ENCODE measurements around the gene WNT5A. TPM values are rescaled to one million over a fixed set of nuclear protein-coding genes. Genes with fewer than 3 reads are reported as not detected.
"Not testable (repeated sequence)": the region's sequence is repeated elsewhere in the genome, so short reads cannot be mapped to it uniquely, and the experiment has no call there.

The WNT5A gene
- total RNA-seq, 1 donor from 2014 or later, result 7.3 TPM

DNA sequence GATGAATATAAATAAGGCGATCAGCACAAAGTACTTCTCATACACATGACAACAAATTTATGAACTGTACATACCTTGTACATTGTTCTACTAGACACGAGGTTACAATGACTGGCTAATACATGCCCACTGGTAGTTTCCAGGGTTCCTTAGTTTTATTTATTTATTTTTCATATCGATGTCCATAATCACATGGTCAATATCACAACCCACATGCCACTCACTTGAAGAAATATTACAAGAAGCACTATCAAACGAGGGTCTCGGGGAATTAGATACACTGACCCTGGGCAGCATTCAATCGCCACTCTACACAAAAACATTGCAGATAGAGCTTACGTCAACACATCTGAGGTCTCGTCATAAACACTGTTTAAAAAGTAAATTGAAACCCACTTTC, 21.2 kb upstream of the WNT5A start:
- no peak for FAIRE-seq
- DNase-seq (ENCODE audit: low spot score in 2 of 2), result no peak

DNA sequence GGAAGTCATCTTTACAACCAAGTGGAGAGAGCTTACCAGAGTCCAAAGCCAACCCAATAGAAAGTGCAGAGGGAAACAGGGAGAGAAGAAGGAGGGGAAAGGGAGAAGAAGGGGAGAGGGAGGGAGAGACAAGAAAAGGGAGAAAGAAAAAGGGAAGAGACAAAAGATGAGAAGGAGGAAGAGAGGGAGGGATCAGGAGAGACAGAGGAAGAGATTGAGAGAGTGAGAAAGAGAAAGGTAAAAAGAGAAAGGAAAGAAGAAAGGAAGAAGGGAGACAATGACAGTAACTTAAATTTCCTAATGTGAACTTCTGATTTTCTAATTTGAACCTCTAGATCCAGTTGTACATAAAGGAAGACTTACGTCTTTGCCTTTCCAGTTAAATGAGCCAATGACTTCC, 20.7 kb upstream of the WNT5A start:
- FAIRE-seq (no peak), DNase-seq (ENCODE audit: low spot score in 2 of 2) (no peak)

DNA sequence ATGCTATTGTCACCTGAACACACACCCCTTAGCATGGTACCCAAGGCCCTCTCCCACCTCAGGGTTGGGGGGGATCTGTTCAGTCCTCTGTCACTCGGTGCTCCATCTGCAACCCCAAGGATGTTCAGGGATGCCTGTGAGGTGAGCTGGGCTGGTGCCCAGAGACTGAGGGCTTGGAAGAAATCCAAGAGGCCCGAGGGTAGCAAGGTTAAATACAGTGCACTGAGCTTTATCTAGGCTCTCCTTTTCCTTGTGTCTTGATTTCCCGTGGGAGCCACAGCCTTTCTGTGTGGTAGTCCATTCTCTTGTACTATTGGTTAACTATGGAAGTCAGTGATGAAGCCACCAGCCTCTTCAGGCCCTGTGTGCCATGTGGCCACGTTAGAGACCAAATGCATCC, 18.7 kb upstream of the WNT5A start:
- FAIRE-seq (no peak), DNase-seq (ENCODE audit: low spot score in 2 of 2) (no peak)

DNA sequence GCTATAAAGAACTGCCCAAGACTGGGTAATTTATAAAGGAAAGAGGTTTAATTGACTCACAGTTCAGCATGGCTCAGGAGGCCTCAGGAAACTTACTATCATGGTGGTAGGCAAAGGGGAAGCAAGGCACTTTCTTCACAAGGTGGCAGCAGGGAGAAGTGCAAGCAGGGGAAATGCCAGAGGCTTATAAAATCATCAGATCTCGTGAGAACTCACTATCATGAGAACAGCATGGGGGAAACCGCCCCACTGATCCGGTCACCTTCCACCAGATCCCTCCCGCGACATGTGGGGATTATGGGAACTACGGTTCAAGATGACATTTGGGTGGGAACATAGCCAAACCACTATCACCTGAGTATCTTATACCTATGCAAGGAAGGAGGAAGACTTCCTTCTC, 18.0 kb upstream of the WNT5A start:
- not testable (repeated sequence) for FAIRE-seq; DNase-seq (ENCODE audit: low spot score in 2 of 2)

DNA sequence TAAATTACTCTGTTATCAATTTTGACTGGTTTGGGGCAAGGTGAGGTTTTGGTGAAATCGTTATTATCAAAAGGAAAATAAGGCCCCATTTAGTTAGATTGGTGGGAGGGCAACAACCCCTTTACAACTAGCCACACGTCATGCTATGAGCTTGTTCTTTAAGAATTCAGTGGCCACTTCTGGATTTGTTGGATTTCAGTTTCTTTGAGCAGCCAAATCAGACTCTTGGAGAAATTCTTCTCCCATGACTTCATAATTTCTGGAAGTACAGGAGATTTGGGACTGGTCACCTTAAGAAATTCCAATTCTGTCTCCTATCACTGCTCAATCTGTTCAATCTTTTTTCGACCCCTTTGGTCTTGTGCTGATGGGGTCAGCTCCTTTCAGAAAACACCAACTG, 14.8 kb upstream of the WNT5A start:
- no peak for FAIRE-seq
- no peak for DNase-seq (ENCODE audit: low spot score in 2 of 2)

DNA sequence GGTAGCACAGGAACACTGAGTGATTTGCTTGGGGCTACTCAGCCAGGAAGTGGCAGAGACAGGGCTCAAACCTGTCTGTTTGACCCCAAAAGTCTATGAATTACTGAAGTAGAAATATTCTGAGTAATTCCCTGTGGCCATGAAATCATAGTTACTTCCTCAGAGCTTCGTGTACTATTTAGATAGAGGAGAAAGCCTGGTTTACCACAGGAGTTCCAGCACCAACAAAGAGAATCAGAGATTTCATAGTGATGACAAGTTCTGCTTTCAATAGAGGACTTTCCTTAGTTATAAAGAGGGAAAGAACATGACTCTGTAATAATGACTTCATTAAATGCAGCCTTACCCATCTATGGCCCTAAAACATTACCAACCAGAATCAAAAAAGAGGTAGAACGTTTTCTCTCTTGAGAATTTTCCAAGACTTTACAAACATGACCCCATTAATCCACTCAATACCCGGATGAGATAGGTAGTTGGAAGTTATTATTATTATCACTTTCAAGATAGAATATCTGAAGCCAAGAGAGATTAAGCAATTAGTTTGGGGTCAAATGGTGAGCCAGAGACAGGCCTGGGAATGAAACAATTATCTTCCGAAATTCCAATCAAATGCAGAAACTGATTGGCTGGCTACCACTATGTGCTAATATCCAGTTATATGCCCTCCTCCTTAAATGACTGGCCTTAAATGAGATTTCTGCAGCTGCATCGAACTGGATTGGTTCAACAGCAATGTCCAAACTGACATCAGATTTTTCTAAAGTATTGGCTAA, 13.6 kb upstream of the WNT5A start:
- FAIRE-seq (no peak), DNase-seq (ENCODE audit: low spot score in 2 of 2) (no peak)

DNA sequence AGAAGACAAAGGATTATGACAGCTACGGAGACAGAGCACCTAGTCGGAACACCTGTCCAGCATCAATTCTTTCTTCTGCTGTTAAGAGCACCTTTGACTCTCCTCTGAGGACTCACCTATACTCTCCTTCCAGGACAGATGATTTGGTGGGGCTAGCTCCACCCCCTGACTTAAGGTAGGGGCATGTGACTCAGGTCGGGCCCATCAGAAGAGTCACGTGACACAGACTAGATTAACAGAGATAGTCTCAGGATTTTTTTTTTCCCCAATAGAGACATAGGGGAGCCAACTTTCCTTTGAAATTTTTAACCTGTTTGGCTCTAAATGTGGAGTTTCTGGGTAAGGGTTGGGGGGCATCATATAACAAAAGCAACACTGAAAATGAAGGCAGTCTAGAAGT, 11.4 kb upstream of the WNT5A start:
- DNase-seq (ENCODE audit: low spot score in 2 of 2) (no peak), FAIRE-seq (no peak)

DNA sequence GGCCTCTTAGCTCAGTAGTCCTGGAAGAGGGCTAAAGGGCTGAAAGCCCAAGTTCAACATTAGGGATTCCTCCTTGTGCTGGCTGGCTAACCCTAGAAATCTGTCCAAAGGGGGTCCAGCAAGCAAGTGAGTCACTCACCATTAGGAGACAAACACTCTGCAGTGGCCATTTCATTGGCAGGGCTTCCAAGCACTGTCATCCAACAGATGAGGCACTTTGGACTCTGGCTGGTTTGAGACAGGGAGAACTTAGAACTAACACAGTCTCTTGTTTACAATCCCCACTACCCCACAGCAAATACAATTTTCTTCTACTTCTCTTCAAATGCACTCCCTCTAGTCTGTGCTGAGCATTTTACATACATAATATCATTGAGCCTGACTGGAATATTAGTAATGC, 10.1 kb upstream of the WNT5A start:
- DNase-seq (ENCODE audit: low spot score in 2 of 2), result no peak
- FAIRE-seq, result no peak

DNA sequence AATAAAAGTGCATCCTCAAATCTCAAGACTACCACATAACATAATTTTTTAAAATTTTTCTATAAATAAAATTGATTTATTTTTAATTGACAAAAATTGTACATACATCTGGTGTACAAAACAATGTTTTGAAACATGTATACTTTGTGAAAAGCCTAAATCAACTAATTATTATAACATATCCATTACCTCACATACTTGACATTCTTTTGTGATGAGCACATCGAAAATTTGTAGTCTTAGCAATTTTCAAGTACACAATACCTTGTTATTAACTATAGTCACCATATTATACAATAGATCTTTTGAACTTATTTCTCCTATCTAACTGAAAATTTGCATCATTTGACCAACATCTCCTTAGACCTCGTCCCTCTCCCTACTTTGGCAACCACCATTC, 7.9 kb upstream of the WNT5A start:
- DNase-seq (ENCODE audit: low spot score in 2 of 2) (no peak), FAIRE-seq (no peak)

DNA sequence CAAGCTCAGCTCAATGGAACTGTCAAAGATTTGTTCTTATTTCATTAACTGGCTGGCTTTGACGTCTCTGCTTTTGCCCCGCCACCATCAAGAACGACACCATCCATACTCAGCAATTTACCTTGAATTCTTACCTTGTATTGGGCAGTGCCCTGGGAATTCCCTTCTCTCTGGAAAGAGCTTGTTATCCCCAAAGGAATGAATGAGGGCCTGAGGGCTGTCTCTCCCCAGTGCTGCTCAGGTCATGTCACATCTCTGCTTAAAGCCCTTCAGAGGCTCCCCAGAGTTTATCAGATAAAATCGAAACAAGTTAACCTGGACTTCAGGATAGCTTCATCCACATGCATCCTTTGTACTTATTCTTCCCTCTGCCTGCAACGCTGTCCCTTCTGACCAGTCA, 5.9 kb upstream of the WNT5A start:
- no peak for FAIRE-seq
- DNase-seq (ENCODE audit: low spot score in 2 of 2), result no peak

DNA sequence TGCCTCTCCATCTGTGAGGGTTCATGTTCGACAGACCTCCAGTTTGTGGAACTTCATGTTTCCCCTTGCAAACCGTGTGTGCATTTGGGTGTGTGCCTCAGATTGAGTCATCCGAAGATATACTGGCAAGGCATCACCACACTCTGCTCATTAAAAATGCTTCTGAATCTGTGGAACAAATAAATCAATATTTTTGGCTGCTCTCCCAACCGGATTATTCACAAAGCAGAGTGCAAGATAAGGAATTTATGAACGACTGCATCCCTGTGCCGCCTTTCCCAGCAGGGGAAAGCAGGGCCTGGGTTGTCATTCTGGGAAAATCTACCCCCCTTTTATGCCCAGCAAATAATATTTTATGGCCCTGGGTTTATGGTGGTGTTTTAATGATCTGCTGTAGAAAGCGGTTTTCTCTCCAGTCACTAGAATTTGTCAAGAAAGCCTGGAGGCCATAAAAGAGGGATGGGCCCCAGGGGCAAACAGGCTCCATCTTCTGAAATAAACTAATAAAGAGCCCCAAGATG, 4.2 kb upstream of the WNT5A start:
- no peak for DNase-seq (ENCODE audit: low spot score in 2 of 2)
- FAIRE-seq, result no peak

DNA sequence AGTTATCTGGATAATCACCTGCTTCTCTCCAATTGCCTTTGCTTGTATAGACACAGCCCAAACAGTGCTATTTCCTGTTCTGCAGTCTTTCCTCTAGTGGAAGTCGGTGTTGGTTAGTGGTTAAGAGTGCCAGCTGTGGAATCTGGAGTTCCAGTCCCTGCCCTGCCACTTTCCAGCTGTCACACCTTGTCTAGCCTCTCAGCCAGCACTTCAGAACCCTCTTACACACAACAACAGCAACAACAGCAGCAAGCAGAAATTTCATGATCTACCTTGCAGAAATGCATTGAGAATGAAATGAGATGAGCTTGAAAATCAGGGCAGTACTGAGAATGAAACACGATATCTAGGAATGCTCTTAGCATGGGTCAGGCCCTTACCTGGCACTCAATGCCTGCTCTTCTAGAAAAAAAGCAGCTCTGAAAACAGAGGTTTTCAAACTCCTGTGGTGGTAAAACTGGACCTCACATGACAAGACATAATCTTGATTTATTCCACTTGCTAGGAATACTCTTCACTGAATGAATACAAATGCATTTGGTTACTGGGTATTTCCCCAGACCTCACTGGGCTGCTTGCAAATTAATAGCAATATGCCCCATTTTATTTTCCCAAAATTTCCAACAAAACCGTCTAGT, 3.3 kb upstream of the WNT5A start:
- FAIRE-seq (no peak), DNase-seq (ENCODE audit: low spot score in 2 of 2) (no peak)

DNA sequence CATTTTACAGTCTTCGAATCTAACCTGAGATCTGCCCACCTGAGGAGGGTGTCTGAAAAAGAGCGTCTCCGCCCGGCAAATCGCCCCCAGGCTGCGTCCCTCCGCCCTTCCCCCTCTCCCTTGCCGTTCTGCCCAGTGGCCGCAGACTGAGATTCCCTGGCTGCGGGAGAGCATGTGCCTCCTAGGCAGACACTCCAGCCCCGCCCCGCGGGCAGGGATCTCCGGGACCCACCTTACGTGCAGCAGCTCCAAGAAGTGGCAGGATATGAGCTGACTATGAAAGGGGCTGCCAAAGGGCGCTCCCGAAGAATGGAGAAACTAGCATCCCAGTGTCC, 2.7 kb upstream of the WNT5A start:
- DNase-seq (ENCODE audit: low spot score in 2 of 2) (no peak), FAIRE-seq (no peak)

DNA sequence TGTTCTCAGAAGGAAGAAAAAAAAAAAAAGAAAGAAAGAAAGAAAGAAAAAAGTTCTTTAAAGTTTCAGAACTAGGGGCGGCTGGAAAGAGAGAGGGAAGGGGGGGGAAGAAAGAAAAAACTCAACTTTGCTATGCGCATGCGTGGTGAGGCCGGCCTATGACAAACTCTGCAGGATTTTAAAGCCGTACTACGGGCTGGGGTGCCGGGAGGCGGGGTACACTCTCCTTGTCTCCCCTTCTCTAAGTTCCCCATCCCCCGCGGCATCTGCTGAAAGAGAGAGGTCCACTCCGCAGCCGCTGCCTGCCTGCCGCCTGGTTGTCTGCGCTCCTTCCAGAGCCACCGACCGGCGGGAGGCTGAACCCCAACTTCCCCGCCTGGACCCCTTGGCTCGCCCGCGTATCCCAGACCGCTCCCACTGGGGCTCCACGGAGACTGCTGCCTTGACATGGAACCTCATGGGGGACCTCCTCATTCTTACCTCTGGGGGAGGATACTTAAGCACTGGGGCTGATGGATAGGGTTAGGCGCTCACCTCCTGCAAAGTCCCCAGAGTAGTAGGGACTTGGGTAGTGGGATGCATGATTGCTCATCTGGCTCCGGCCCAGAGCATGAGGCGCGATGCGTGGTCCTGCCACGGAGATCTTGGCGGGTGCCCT, 1.4 kb upstream of the WNT5A start:
- FAIRE-seq (no peak), DNase-seq (ENCODE audit: low spot score in 2 of 2) (peak; percentile 69 to 72)

DNA sequence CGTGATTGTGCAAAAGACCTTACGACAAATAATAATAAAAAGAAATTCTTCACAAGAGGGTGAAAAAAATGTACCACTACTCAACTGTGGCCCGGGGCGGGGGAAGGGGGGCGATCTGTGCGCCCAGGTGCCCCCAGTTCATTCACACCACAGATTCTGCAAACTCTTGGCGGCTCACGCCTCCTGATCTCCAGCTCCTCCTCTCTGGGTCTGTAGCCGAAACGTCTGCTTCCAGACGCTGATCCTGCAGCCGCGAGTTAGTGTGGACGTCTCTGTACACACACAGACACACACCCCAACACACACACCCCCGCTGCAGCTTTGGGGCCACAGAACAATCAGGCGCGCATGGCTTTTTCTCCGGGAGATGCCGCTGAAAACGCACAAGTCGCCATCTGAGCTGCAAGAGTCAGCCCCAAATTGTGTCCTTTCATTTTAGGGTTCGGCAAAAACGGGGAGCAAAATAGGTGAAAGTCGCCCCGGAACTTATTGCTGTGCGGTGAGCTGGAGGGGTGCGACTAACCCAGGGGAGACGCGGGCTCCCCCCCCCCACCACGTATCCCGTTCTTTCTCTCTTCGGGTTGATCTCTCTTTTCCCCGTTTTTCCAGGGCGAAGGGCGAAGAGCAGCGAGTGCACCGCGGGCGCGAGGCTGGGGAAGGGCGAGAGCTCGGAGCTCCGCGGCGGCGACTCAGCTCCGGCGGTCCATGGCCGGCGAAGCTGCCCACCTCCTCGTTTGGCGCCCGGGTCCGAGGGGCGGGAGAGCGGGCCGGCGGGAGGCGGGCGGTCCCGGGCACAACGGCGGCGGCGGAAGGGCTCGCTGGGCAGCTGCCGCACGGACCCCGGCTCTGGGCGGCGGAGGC, 505 bp upstream of the WNT5A start:
- DNase-seq (ENCODE audit: low spot score in 2 of 2), result peak in 1 of 2 donors; percentile 24
- no peak for FAIRE-seq

DNA sequence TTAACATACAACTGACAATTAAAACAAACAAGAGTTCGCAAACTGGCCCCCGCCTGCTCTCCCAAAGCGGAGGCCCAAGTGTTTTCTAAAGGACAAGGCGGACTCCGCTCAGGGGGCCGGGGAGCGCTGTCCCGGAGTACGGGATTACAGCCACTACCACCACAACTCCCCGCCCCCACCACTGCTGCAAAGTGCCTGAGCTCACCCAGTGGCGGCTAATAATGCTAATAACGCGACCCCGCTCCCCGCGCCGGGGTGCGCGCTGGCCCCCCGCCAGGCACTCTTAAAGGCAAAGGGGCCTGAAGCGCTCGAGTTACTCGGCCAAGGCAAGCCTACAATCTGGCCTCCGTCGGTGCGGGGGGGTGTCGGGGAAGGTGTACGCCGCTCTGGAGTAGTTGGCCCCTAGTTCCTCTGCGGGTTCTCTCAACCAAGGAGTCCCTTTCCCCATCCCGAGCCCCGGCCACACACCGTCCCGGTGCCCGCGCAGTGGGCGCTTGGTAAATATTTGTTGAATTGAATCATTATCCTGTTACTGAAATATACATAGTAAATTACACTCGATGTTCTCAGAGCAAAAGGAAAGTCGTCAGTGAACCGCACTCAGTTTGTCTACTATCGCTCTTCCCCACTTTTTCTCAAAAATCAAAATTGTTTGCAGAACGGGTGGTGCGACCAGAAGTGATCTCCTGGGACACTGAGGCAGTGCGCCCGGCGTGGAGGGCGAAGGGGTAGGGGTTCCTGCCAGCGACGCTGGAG, 827 bp downstream of the WNT5A start:
- no peak for FAIRE-seq

DNA sequence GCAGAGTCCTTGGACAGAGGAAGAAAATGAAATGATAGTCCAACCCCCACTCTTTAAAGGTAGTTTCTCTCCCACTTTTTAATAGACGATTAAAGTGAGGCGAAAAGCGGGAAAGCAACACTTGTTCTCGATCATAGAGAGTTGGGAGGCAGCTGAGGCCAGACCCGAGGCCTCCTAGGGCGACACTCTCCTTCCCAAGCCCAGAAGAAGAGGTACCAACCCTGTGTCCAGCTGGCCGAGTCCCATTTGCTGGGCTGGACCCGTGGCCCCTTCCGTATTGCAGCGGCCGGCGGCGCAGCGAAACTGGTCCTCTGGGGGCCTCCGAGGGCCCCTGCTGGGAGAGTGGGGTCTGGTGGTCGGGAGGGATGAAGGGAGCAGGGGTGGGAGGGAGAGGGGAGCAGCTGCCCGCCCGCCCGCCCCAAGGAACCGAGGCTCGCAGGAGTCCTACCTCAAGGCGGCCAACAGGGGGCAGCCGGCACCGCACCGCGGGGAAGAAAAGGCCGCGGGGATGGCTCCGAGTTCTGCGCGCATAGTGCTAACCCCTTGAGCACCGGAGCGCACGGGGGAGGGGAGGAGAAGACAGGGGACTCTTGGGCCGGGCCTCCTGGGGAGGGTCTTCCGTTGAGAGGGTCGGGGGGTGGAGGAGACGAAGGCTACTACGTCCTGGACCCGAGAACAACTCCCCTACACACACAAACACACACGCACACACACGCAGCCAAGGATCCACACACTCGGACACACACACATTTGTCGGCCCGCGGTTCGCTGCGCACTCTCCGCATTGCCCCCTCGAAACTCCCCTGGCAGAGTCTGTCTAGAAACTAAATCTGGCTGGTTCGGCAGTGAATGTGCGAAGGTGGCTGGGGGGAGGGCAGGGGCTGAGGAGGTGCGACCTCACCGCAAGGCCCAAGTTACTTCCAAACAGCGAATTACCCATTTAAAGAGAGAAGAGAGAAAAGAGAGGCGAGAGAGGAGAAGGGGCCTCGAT, 2.0 kb downstream of the WNT5A start:
- FAIRE-seq (no peak), DNase-seq (ENCODE audit: low spot score in 2 of 2) (peak; percentile 83 to 86)

More for the DNA sequence above, 827 bp downstream of the WNT5A start:
- peak; percentile 26 to 58 for DNase-seq (ENCODE audit: low spot score in 2 of 2)

DNA sequence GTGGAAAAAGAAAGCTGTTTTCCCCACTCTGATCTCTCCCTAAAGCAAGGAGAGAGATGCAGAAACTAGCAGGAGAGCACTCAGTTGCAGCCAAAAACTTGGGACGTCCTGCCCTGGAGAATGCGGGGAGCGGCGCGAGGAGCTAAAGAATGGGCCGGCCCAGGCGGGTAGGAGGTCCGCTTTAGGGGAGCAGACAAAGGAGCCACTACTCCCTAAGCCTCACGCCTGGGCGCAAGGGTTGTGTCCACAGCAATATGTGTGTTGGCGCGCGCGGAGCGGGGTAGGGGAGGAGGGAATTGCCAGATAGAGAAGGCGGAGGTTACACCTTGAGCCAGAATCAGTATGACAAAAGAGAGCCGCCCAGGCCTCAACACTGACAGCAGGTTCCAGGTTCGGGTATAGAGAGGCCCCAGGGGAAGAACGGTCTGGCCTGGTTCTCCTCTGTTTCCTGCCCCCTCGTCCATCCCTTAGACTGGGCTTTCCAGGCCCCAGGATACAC, 2.9 kb downstream of the WNT5A start:
- DNase-seq (ENCODE audit: low spot score in 2 of 2) (no peak), FAIRE-seq (no peak)
